ENCODE measurements around the gene FOXN3. TPM values are rescaled to one million over a fixed set of nuclear protein-coding genes. Genes with fewer than 3 reads are reported as not detected.
"Not testable (repeated sequence)": the region's sequence is repeated elsewhere in the genome, so short reads cannot be mapped to it uniquely, and the experiment has no call there.

Gene FOXN3
- total RNA-seq, 2 experiments from 2014 or later, result 124 to 127 TPM

GRCh38 chr14:89114109-89114508, 302.9 kb downstream of the FOXN3 start:
- Histone ChIP-seq H3K4me3 (ENCODE audit: low read length) (no peak overlapping the region), H3K27ac (ENCODE audit: low read depth in 1 of 2, low read length in 2 of 2) (no peak overlapping the region), H3K9me3 (ENCODE audit: control insufficient read depth in 1 of 2, insufficient read depth in 1 of 2, low read length in 2 of 2) (peaks cover 0 to under 1% of the 10 kb centered on the region in 2 experiments), H3K36me3 (ENCODE audit: insufficient read depth, low read length) (no peaks in the 10 kb centered on the region), H3K27me3 (ENCODE audit: control insufficient read depth in 1 of 2, insufficient read depth in 2 of 2, low read length in 2 of 2) (no peaks in the 10 kb centered on the region), H3K4me1 (ENCODE audit: insufficient read depth, low read length) (no peaks in the 10 kb centered on the region)
- no peaks in the 10 kb centered on the region for H3K4me1 Mint-ChIP-seq (ENCODE audit: low read depth)
- H3K4me3 Mint-ChIP-seq, result no peak overlapping the region
- DNase-seq (no peak), ATAC-seq (ENCODE audit: poor library complexity) (no peak)
- intact Hi-C loops (cut with DNase I, micrococcal nuclease), result no loop called here
- no peaks in the 10 kb centered on the region for H3K36me3 Mint-ChIP-seq (ENCODE audit: low read depth)
- peaks cover 8% of the 10 kb centered on the region for H3K27me3 Mint-ChIP-seq
- ChIA-PET POLR2A (no interaction called here), CTCF (no interaction called here)
- H3K9me3 Mint-ChIP-seq, result peaks cover 3% of the 10 kb centered on the region
- TF ChIP-seq CTCF (IDR thresholded peaks at IDR 0.05), result no peak
- H3K27ac Mint-ChIP-seq, result no peak overlapping the region

GRCh38 chr14:89112720-89113119, 304.3 kb downstream of the FOXN3 start:
- H3K27me3 Mint-ChIP-seq, result peaks cover 13% of the 10 kb centered on the region
- no peaks in the 10 kb centered on the region for H3K36me3 ChIP-seq (ENCODE audit: insufficient read depth, low read length)
- ChIA-PET POLR2A (no interaction called here), CTCF (no interaction called here)
- DNase-seq (no peak), ATAC-seq (ENCODE audit: poor library complexity) (no peak)
- TF ChIP-seq CTCF (IDR thresholded peaks at IDR 0.05), result no peak
- H3K36me3 Mint-ChIP-seq (ENCODE audit: low read depth), result no peaks in the 10 kb centered on the region
- no peak overlapping the region for H3K27ac Mint-ChIP-seq
- no peak overlapping the region for H3K27ac ChIP-seq (ENCODE audit: low read depth in 1 of 2, low read length in 2 of 2)
- H3K9me3 Mint-ChIP-seq, result peaks cover 1% of the 10 kb centered on the region
- intact Hi-C loops (cut with DNase I, micrococcal nuclease), result no loop called here
- H3K27me3 ChIP-seq (ENCODE audit: control insufficient read depth in 1 of 2, insufficient read depth in 2 of 2, low read length in 2 of 2), result peaks cover 0 to 10% of the 10 kb centered on the region in 2 experiments
- H3K4me1 ChIP-seq (ENCODE audit: insufficient read depth, low read length), result no peaks in the 10 kb centered on the region
- H3K4me1 Mint-ChIP-seq (ENCODE audit: low read depth), result no peaks in the 10 kb centered on the region
- no peak overlapping the region for H3K4me3 Mint-ChIP-seq
- no peaks in the 10 kb centered on the region for H3K9me3 ChIP-seq (ENCODE audit: control insufficient read depth in 1 of 2, insufficient read depth in 1 of 2, low read length in 2 of 2)
- H3K4me3 ChIP-seq (ENCODE audit: low read length), result no peak overlapping the region

- H3K27ac Mint-ChIP-seq; intact Hi-C loops (cut with DNase I, micrococcal nuclease); H3K27ac ChIP-seq (ENCODE audit: low read depth in 1 of 2, low read length in 2 of 2); H3K4me1 Mint-ChIP-seq (ENCODE audit: low read depth); POLR2A ChIA-PET; ATAC-seq (ENCODE audit: poor library complexity); H3K36me3 ChIP-seq (ENCODE audit: insufficient read depth, low read length); H3K9me3 Mint-ChIP-seq; H3K4me1 ChIP-seq (ENCODE audit: insufficient read depth, low read length); H3K4me3 ChIP-seq (ENCODE audit: low read length); CTCF ChIA-PET; H3K36me3 Mint-ChIP-seq (ENCODE audit: low read depth); H3K9me3 ChIP-seq (ENCODE audit: control insufficient read depth in 1 of 2, insufficient read depth in 1 of 2, low read length in 2 of 2); H3K4me3 Mint-ChIP-seq; DNase-seq: not testable (repeated sequence)
- peaks cover 13% of the 10 kb centered on the region for H3K27me3 Mint-ChIP-seq
- H3K27me3 ChIP-seq (ENCODE audit: control insufficient read depth in 1 of 2, insufficient read depth in 2 of 2, low read length in 2 of 2), result peaks cover 0 to 10% of the 10 kb centered on the region in 2 experiments
These were observed 305.1 kb downstream of the FOXN3 start for GRCh38 chr14:89111766-89112543.

- POLR2A ChIA-PET; H3K36me3 Mint-ChIP-seq (ENCODE audit: low read depth); CTCF ChIA-PET; H3K4me1 ChIP-seq (ENCODE audit: insufficient read depth, low read length); H3K9me3 ChIP-seq (ENCODE audit: control insufficient read depth in 1 of 2, insufficient read depth in 1 of 2, low read length in 2 of 2); DNase-seq; H3K9me3 Mint-ChIP-seq; H3K4me1 Mint-ChIP-seq (ENCODE audit: low read depth); H3K4me3 ChIP-seq (ENCODE audit: low read length); H3K27ac ChIP-seq (ENCODE audit: low read depth in 1 of 2, low read length in 2 of 2); H3K36me3 ChIP-seq (ENCODE audit: insufficient read depth, low read length); intact Hi-C loops (cut with DNase I, micrococcal nuclease); H3K27ac Mint-ChIP-seq; ATAC-seq (ENCODE audit: poor library complexity); H3K4me3 Mint-ChIP-seq: not testable (repeated sequence)
- H3K27me3 Mint-ChIP-seq, result peaks cover 13% of the 10 kb centered on the region
- peaks cover 0 to 10% of the 10 kb centered on the region in 2 experiments for H3K27me3 ChIP-seq (ENCODE audit: control insufficient read depth in 1 of 2, insufficient read depth in 2 of 2, low read length in 2 of 2)
These were observed 305.8 kb downstream of the FOXN3 start for GRCh38 chr14:89111232-89111631.
